Epidermal melanocyte (primary cell): ENCODE measurements around the gene NTNG1.
A peak's percentile ranks its signal among the peaks of the same experiment; 100 is the strongest.
"Not testable (repeated sequence)": the region's sequence is repeated elsewhere in the genome, so short reads cannot be mapped to it uniquely, and the experiment has no call there.

Experiments used
- DNase-seq: peaks from one replicate; pipeline ENCODE4 v3.0.0; 2011; ENCODE audit warnings: low spot score; ENCODE audit not compliant: insufficient read length

The NTNG1 gene

GRCh38 chr1:107140703-107141490, at the start of gene NTNG1:
TSS of gene NTNG1 (plus strand) at chr1:107141039.
- no peak for DNase-seq

DNA sequence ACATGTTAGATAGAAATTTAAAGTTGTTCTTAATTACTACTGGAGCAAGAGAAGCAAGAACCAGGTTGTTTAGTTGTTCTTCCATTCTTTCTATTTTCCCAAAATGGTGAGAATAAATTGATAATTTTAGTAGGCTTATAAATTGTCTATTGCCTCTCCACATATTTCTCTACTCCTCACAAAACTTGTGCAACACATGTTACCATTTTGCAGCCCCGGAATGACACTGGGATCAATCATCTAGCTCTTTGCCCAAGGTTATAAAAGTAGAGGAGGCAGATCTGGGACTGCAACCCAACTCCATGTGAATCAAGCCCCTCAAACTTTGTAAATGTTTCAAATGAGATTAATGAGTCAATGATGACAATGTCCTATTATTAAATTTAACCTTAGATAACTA, 49.4 kb upstream of the NTNG1 start:
- no peak for DNase-seq

GRCh38 chr1:107093395-107093794, 47.4 kb upstream of the NTNG1 start:
- not testable (repeated sequence) for DNase-seq

DNA sequence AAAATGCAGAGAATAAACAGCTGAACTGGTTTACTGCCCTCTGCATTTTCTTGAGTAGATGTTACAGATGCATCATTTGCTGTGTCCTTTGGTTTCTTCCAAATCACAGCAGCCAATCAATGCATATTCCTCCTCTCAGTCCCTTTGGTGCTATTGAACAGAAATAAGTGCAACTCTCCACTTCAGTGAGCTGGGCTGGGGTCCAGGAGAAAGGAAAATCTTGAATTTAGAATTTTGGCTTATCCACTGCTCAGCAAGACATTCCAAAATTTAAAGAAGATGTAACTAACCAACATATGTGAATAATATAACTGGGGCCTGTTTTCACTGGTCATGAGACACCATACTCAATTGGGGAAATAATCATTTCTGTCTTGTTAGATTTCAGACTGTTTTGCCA, 45.2 kb upstream of the NTNG1 start:
- no peak for DNase-seq

- DNase-seq, result no peak
Measured at GRCh38 chr1:107096690-107097089, 44.1 kb upstream of the NTNG1 start.

DNA sequence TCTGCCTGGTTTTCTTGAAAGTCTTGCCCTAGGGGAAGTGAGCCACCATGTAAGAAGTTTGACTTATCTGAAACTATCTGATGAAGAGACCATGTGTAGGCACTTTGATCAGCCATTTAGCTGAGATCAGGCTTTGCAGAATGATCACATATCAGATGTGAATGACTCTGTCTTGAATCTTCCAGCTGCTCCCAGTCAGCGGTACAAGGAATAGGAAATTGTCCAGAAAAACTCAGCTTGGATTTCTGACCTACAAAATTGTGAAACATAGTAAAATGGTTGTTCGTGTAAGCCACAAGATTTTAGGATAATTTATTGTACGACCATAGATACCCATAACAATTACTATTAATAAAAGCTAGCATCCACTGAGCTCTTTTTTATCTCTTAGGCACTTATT, 41.9 kb upstream of the NTNG1 start:
- DNase-seq, result no peak

DNA sequence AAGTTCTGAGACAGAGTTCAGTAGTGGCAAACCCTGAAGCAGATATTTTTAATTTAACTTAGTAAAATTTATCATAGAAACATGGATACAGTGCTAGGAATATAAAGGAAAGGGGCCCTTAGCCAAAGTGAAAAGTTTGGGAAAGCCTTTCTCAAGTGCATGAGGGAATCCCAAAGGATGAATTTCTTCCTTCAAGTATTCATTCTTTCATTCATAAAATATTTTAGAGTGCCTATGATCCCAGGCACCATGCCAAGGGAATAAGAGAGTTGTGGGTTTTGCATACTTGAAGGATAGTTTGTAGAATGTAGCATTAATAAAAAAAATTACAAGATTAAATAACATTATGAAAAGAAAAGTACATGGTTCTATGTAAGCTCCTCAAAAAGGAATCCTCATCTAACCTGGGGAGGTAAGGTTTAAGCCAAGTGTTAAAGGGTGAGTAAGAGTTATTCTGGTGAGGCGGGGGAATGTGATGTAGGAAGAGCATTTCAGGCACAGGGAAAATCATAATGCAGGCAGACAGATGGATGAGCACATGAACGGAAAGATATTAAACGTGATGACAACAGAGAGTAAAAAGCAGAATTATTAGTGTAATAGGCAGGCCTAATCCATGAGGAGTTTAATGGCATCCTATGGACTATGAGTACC, 40.4 kb upstream of the NTNG1 start:
- DNase-seq, result no peak

DNA sequence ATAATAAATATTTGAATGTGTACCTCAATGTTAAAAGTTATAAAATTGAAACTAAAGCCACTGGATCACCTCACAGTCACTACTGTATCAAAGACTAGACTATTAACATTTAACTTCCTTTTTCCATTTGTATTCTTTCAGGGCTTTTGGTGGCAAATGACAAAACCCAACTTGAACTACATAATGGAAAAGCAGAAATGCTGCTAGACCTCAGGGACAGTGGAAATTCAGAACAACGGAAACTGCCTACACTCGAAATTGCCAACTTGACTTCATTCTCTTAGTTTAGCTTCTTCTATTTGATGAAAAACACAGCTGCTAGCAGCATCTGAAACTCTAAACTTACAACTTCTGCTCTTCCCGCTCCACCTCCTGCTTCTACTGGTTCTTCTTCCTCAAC, 34.9 kb upstream of the NTNG1 start:
- no peak for DNase-seq

DNA sequence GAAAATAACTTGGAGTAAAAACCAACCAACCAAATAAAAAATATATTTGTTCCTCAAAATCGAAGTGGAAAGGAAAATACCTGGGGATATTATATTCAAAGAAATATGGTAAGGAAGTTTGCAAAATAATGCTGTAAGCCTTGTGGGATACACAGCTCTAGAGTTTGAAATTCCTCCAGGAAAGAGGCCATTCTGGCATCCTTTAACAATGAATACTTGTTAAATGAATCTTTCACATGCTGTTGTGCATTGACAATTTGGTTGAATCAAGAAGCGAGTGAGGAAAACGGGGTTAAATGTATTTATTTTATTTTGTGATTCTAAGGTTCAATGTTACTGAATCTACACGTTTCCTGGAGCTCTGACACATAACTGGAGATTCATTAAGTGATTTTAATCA, 30.5 kb upstream of the NTNG1 start:
- no peak for DNase-seq

GRCh38 chr1:107116306-107116790, 24.5 kb upstream of the NTNG1 start:
- DNase-seq, result no peak

GRCh38 chr1:107122225-107122624, 18.6 kb upstream of the NTNG1 start:
- no peak for DNase-seq

DNA sequence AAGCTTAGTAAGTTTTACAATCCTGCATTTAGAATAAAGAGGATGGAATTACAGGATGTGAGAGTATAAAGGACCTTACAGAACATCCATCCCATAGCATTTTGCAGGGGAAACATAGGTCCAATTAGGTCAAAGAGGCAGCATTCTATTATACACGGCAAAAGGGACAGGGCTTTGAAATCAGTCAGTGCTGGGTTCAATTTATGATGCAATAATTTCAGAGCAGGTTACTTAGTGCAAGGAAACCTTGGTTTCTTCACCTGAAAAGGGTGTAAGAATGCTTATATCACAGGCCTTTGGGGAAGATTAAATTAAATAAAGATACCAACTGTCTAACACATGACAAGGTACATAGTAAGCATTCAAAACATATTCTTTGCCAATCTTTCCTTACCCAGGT, 17.1 kb upstream of the NTNG1 start:
- DNase-seq, result no peak

DNA sequence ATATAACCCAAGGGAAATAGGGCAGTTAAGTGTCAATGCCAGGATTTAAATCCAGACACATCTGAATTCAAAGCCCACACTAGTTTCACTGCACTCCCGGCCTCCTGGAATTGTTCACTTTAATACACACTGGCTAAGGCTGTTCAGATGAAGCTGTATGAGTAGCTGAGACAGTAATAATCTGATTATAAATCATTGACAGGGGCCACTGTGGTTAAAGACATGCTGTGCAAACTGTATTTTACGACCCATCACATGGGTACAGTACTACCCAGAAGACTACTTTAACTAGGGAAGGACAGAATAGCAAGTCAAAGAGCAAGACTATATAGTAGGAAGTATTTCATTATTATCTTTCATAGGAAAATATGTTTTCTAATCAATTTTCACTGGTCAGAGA, 16.1 kb upstream of the NTNG1 start:
- no peak for DNase-seq

DNA sequence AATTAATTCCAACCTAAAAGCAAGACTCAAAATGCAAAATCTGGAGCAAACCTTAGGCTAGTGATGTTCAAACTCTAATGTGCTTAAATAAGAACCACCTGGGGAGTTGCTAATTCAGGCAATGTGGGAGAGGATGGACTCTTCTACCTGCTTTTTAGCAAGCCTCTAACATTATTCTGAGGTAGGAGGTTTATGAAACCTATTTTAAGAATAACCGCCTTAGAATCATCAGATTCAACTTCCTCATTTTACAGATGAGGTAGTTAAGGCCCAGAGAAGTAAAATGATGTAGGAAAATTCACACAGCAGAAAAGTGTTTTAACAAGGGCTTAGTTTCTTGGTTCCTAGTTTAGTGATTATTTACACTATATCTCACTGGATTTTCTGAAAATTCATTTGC, 8.6 kb upstream of the NTNG1 start:
- no peak for DNase-seq

DNA sequence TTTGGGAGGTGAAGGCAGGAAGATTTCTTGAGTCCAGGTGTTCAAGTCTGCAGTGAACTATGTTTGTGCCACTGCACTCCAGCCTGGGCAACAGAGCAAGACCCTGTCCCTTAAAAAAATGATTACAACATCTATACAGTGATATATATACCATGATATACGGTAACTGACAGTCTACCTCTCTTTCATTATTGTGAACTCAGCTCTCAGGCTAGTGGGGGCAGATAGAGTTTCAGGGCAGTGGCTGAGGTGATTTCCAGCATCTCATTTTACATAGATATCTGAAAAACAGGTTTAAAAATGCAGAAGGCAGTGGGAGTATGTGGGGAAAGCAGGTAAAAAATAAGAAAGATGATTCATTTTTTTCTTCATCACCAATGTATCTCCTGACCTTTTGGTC, 8.1 kb upstream of the NTNG1 start:
- DNase-seq, result no peak

GRCh38 chr1:107135463-107135862, 5.4 kb upstream of the NTNG1 start:
- peak; percentile 32 for DNase-seq

DNA sequence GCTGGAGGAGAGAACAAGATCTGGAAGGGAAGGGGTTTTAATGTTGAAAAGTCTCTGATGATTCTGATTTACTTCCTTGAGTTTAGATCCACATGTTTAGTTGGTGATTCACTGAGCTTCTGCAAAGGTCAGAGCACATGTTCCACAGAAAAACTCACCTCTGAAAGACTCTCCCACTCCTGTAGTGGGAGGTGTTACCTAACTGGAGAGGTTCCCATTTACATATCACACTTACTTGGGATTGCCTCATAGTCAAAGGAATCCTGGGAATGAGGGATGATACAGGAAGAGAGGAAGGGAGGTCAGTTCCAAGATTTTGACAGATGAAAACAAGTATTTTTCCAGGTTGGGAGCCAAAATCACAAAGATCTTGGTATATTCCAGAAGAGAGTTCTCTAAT, 2.7 kb upstream of the NTNG1 start:
- DNase-seq, result no peak

DNA sequence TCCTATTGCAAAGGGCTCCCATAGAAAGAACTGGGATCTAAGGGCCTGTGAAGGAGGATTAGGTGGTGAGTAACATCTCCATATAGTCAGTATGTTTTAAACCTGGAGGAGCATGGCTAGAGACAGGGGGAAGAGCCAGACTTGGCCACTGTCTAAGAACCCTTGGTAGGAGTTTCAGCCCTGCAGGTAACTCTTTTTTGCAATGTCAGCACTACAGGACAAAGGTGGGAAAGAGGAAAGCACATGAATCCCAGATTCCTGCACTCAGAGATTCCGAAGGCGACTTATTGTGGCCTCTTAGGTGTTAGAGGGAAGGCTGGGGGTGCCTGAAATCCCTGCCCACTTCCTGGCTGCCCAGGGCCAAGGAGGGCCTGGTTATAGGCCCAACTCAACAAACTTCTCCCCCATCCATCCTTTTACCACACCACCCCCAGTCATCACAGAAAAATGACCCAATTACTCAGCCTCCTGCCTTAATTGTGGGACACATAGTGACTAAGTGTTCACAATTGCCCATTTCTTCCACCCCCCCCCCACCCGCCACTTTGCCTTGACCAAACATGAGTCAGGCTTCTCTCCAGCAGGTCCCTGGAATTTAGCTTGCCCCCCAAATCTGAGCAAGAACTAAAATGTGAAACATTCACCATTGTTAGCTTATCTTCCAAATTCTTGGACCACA, 1.9 kb upstream of the NTNG1 start:
- no peak for DNase-seq

DNA sequence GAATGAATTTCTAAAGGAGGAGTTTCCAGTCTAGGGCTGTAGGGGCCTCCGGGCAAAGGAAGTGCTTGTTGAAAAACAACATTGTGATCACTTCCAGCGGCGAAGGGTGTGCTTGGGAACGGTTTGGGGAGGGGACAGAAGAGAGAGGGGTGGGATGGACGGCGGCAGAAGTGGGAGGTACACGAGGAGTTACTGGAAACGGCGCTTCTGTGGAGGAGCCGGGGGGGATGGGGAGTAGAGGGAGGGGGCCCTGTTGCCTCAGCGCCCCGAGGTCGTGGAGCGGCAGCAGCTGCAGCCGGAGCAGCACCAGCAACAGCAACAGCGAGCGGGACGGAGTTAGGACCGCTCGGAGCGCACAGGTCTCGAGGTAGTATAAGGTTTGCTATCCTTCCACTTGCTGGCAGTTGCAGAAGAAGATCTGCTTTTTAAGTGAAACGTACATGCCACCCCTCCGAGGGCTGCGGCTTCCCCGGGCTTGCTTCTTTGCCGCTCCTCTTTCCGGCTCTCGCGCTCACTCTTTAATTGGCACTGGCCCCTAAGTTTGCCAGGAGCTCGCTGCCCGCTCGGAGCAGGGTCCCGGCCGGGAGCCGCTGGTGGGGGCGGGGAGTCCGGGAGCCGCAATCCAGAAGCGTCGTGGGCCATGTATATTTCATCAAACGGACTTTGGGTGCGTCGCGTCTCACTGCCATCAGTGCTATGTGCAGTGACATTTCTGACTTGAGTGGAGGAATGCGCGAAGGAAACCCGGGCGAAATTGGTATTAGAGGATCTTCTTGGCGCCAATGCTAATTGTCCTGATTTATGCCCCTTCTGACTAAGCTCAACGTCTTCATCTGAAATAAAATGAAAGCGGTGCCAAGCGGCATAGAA, 771 bp upstream of the NTNG1 start:
- DNase-seq, result no peak

- no peak for DNase-seq
Measured at GRCh38 chr1:107141491-107142126, 770 bp downstream of the NTNG1 start.

DNA sequence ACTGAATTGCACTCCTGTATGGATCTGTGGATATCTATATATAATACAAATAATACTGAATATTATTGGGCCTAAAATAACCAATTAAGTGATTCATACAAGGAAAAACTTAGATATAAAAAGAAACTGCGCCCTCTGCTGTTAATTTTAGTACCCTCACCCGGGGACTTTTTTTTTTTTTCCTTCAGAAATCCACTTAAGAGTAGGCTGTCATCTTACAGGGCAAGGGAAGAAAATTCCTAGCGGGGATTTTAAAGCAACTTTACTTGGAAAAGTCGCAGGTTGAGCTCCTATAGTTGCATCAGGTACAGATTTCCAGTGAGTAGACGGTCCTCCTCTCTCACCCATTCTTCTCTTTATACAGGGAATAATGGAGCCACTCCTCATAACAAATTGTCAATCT, 1.3 kb downstream of the NTNG1 start:
- DNase-seq, result peak; percentile 22
